Measurements from ENCODE around the gene ARIH1. TPM values are rescaled to one million over a fixed set of nuclear protein-coding genes. Genes with fewer than 3 reads are reported as not detected.

ARIH1 gene
- total and polyA plus RNA-seq, 2 of the 4 experiments (the other 2 are of a cell fraction): 24.0 to 41.2 TPM

DNA sequence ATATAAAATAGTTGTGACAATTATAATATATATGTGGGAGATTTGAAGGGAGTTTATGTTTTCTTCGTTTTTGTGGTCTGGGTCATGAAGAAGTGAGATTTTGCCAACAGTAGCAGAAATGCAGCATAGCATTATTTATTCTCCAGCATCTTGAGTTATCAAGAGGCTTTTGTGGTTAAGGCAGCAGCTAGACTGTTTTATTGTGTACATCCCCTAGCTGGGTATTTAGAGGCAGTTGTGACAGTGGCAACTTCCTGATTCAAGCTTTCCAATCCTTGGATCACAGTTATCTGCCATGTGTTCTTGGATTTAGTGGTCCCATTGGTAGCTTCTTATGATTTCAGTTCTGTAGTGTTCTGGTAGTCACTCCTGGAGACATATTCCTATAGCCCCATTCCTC, 29.0 kb downstream of the ARIH1 start:
- no peak overlapping the region for H4K5ac ChIP-seq (ENCODE audit: low read depth, low read length)
- no peak overlapping the region for H2BK20ac ChIP-seq (ENCODE audit: low read depth, low read length)
- no peak overlapping the region for H3K4ac ChIP-seq (ENCODE audit: low read depth, low read length)
- H2AK9ac ChIP-seq (replicated peaks; ENCODE audit: low read depth, low read length, poor library complexity): no peak overlapping the region
- DNase-seq (no peak), ATAC-seq (ENCODE audit: low read depth) (no peak)
- H4K20me1 ChIP-seq (ENCODE audit: insufficient read depth, low read length): peaks cover 85% of the 10 kb centered on the region
- no peaks in the 10 kb centered on the region for H3K4me1 ChIP-seq (ENCODE audit: control insufficient read depth, insufficient read depth, low read length)
- H3K79me1 ChIP-seq (ENCODE audit: low read depth in 1 of 2, low read length in 2 of 2): peaks cover 20 to 67% of the 10 kb centered on the region in 2 experiments
- dilution Hi-C loops (cut with HindIII; ENCODE audit: low sequenced_read_pairs, unreplicated experiment): no loop called here
- in situ Hi-C loops (cut with MboI; ENCODE audit: low sequenced_read_pairs): no loop called here
- 100% methylated on average over 1 of the region's 1 CpG; no CpG with 5 or more reads in 1 of the 2 experiments for WGBS, 2 experiments (ENCODE audit: extremely low coverage in 2 of 2, insufficient read length in 1 of 2)
- H3K56ac ChIP-seq (ENCODE audit: extremely low read depth, insufficient read depth, low read length): no peak overlapping the region
- no peak overlapping the region for H2BK5ac ChIP-seq (ENCODE audit: low read depth, low read length, poor library complexity, severe bottlenecking)
- no peak overlapping the region for H3K23ac ChIP-seq (ENCODE audit: low read depth, low read length)
- no peak for TF ChIP-seq RAD21 (IDR thresholded peaks at IDR 0.05; ENCODE audit: low read length)
- TF ChIP-seq, protein P1, sequence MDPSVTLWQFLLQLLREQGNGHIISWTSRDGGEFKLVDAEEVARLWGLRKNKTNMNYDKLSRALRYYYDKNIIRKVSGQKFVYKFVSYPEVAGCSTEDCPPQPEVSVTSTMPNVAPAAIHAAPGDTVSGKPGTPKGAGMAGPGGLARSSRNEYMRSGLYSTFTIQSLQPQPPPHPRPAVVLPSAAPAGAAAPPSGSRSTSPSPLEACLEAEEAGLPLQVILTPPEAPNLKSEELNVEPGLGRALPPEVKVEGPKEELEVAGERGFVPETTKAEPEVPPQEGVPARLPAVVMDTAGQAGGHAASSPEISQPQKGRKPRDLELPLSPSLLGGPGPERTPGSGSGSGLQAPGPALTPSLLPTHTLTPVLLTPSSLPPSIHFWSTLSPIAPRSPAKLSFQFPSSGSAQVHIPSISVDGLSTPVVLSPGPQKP (IDR thresholded peaks at IDR 0.05; ENCODE audit: borderline replicate concordance, low read depth, low read length): no peak
- TF ChIP-seq, protein P2, sequence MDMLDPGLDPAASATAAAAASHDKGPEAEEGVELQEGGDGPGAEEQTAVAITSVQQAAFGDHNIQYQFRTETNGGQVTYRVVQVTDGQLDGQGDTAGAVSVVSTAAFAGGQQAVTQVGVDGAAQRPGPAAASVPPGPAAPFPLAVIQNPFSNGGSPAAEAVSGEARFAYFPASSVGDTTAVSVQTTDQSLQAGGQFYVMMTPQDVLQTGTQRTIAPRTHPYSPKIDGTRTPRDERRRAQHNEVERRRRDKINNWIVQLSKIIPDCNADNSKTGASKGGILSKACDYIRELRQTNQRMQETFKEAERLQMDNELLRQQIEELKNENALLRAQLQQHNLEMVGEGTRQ (IDR thresholded peaks at IDR 0.05; ENCODE audit: low read depth, low read length): no peak
- no peak for TF ChIP-seq RCOR1 (IDR thresholded peaks at IDR 0.05; ENCODE audit: insufficient replicate concordance, low read length)
- no peak for TF ChIP-seq NFE2L2 (IDR thresholded peaks at IDR 0.05; ENCODE audit: low read depth, low read length)
- TF ChIP-seq CEBPB (IDR thresholded peaks at IDR 0.05; ENCODE audit: low read depth, low read length): no peak
- TF ChIP-seq FOS (IDR thresholded peaks at IDR 0.05; ENCODE audit: low read depth, low read length): no peak
- TF ChIP-seq MXI1 (IDR thresholded peaks at IDR 0.05; ENCODE audit: borderline replicate concordance, low read depth, low read length): no peak
- no peak for TF ChIP-seq MAFK (IDR thresholded peaks at IDR 0.05; ENCODE audit: low read depth, low read length)
- no peak for TF ChIP-seq MAZ (IDR thresholded peaks at IDR 0.05; ENCODE audit: borderline replicate concordance, low read depth, low read length)
- no peak for TF ChIP-seq POLR2A (IDR thresholded peaks at IDR 0.05; ENCODE audit: low read depth, low read length)
- no peak for TF ChIP-seq SMC3 (IDR thresholded peaks at IDR 0.05; ENCODE audit: low read depth, low read length)
- TF ChIP-seq, protein P3, sequence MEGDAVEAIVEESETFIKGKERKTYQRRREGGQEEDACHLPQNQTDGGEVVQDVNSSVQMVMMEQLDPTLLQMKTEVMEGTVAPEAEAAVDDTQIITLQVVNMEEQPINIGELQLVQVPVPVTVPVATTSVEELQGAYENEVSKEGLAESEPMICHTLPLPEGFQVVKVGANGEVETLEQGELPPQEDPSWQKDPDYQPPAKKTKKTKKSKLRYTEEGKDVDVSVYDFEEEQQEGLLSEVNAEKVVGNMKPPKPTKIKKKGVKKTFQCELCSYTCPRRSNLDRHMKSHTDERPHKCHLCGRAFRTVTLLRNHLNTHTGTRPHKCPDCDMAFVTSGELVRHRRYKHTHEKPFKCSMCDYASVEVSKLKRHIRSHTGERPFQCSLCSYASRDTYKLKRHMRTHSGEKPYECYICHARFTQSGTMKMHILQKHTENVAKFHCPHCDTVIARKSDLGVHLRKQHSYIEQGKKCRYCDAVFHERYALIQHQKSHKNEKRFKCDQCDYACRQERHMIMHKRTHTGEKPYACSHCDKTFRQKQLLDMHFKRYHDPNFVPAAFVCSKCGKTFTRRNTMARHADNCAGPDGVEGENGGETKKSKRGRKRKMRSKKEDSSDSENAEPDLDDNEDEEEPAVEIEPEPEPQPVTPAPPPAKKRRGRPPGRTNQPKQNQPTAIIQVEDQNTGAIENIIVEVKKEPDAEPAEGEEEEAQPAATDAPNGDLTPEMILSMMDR (conservative IDR thresholded peaks at IDR 0.05; ENCODE audit: low read depth, low read length): no peak
- no peak for TF ChIP-seq BHLHE40 (IDR thresholded peaks at IDR 0.05; ENCODE audit: low read depth, low read length)
- TF ChIP-seq RFX5 (IDR thresholded peaks at IDR 0.05; ENCODE audit: low read depth, low read length): no peak
- no peak for TF ChIP-seq CHD1 (IDR thresholded peaks at IDR 0.05; ENCODE audit: low read depth, low read length)
- H3K36me3 ChIP-seq (ENCODE audit: control insufficient read depth, insufficient read depth, low read length): no peaks in the 10 kb centered on the region
- H2AFZ ChIP-seq (replicated peaks; ENCODE audit: low read length, poor library complexity): no peak overlapping the region
- no peak overlapping the region for H4K8ac ChIP-seq (ENCODE audit: low read depth in 2 of 2, low read length in 2 of 2)
- H3K14ac ChIP-seq (replicated peaks; ENCODE audit: low read depth, low read length): no peak overlapping the region
- no peaks in the 10 kb centered on the region for H3K27me3 ChIP-seq (ENCODE audit: control insufficient read depth, insufficient read depth, low read length)
- no TSS peak for BruUV-seq (replicated peaks)
- ChIA-PET CTCF (no interaction called here), POLR2A (ENCODE audit: unreplicated experiment) (no interaction called here)
- no peak overlapping the region for H2BK120ac ChIP-seq (ENCODE audit: low read depth, low read length)
- H3K9me1 ChIP-seq (ENCODE audit: insufficient read depth, low read length): peaks cover 6% of the 10 kb centered on the region
- H2AK5ac ChIP-seq (ENCODE audit: low read depth, low read length): no peak overlapping the region
- no peaks in the 10 kb centered on the region for H3K9me3 ChIP-seq (ENCODE audit: control insufficient read depth, insufficient read depth, low read length)
- no peak overlapping the region for H3K4me2 ChIP-seq (ENCODE audit: low read depth, low read length)
- no peak overlapping the region for H2BK15ac ChIP-seq (ENCODE audit: low read depth, low read length)
- H3K4me3 ChIP-seq (ENCODE audit: insufficient read depth, low read depth, low read length): no peak overlapping the region
- no peak overlapping the region for H3K27ac ChIP-seq (ENCODE audit: insufficient read depth, low read length)
- no peak overlapping the region for H4K91ac ChIP-seq (ENCODE audit: insufficient read depth, low read depth, low read length)
- H3K18ac ChIP-seq (ENCODE audit: low read depth, low read length): no peak overlapping the region
- intact Hi-C loops (cut with micrococcal nuclease): no loop called here
- H3K9ac ChIP-seq (ENCODE audit: low read depth, low read length): no peak overlapping the region

Measured in IMR-90 (cell line).